HL-60/S4 treated with retinoic acid at 250 ng/mL for 4 days and 3 days (cell line): ENCODE data around the gene FAM163A.

ENCODE experiments used
- in situ Hi-C: fragments of 300-500 bp; cut with MboI; formaldehyde crosslinking; loops from 2 replicates; pipeline ENCODE4 v1.7.0; 2022; ENCODE audit warnings: low sequenced_read_pairs

The FAM163A gene

GRCh38 chr1:179812501-179813292 lies 69.6 kb downstream of the FAM163A start:
- in situ Hi-C loops: no loop called here

GRCh38 chr1:179813626-179814545 lies 70.8 kb downstream of the FAM163A start:
- in situ Hi-C loops: no loop called here

- in situ Hi-C loops: no loop called here
Measured at GRCh38 chr1:179814546-179814838, 71.4 kb downstream of the FAM163A start.

- in situ Hi-C loops: no loop called here
Measured at GRCh38 chr1:179815641-179816040, 72.5 kb downstream of the FAM163A start.

GRCh38 chr1:179816196-179816960 lies 73.3 kb downstream of the FAM163A start:
- in situ Hi-C loops: no loop called here

- in situ Hi-C loops: no loop called here
Measured at GRCh38 chr1:179817056-179817455, 74.0 kb downstream of the FAM163A start.

GRCh38 chr1:179817789-179818188 lies 74.7 kb downstream of the FAM163A start:
- in situ Hi-C loops: no loop called here

- in situ Hi-C loops: no loop called here
Measured at GRCh38 chr1:179818260-179818659, 75.2 kb downstream of the FAM163A start.

GRCh38 chr1:179818743-179819173 lies 75.7 kb downstream of the FAM163A start:
- in situ Hi-C loops: no loop called here

GRCh38 chr1:179820226-179820970 lies 77.3 kb downstream of the FAM163A start:
- in situ Hi-C loops: no loop called here

GRCh38 chr1:179821524-179821923 lies 78.4 kb downstream of the FAM163A start:
- in situ Hi-C loops: no loop called here

- in situ Hi-C loops: no loop called here
Measured at GRCh38 chr1:179822065-179822464, 79.0 kb downstream of the FAM163A start.

- in situ Hi-C loops: no loop called here
Measured at GRCh38 chr1:179823693-179824092, 80.6 kb downstream of the FAM163A start.

- in situ Hi-C loops: no loop called here
Measured at GRCh38 chr1:179824265-179824664, 81.2 kb downstream of the FAM163A start.

- in situ Hi-C loops: no loop called here
Measured at GRCh38 chr1:179825206-179825605, 82.1 kb downstream of the FAM163A start.

- in situ Hi-C loops: no loop called here
Measured at GRCh38 chr1:179825798-179826460, 82.8 kb downstream of the FAM163A start.

- in situ Hi-C loops: no loop called here
Measured at GRCh38 chr1:179826626-179827280, 83.7 kb downstream of the FAM163A start.

GRCh38 chr1:179828554-179829110 lies 85.5 kb downstream of the FAM163A start:
- in situ Hi-C loops: no loop called here

GRCh38 chr1:179831225-179831624 lies 88.1 kb downstream of the FAM163A start:
- in situ Hi-C loops: no loop called here
